IMR-90 (cell line): Measurements from ENCODE around the gene VSIG10L. TPM values are rescaled to one million over a fixed set of nuclear protein-coding genes. Genes with fewer than 3 reads are reported as not detected.

Experiments
- ATAC-seq: fragments of 200-7000 bp; cut with Tn5 transposase; 2 replicates; pipeline ENCODE4 v1.9.1; 2020; ENCODE audit warnings: low read depth, mild to moderate bottlenecking, moderate library complexity
- BruUV-seq: library from RNA; stranded (reverse); fragments of 400-500 nt; replicated peaks from 2 replicates; lab custom pipeline; 2021; lab: Mats Ljungman, UMichigan
- CTCF ChIA-PET: fragments of 300-600 bp; formaldehyde crosslinking; extraction: SDS; loops from one replicate; lab custom pipeline; 2021; ENCODE audit warnings: antibody characterized with exemption; lab: Yijun Ruan, JAX
- POLR2A ChIA-PET: fragments of 300-600 bp; sonication (Branson Sonifier 250); formaldehyde crosslinking; loops from one replicate; lab custom pipeline; 2022; ENCODE audit warnings: antibody characterized with exemption; ENCODE audit not compliant: unreplicated experiment; lab: Charles Lee
- DNase-seq: peaks from one replicate; pipeline ENCODE4 v3.0.0; 2013
- H2AFZ ChIP-seq: replicated peaks from 2 replicates; pipeline ENCODE3; 2013; ENCODE audit warnings: low read length, mild to moderate bottlenecking; ENCODE audit not compliant: poor library complexity
- H2AK5ac ChIP-seq: 2 replicates; pipeline ENCODE4 v1.6.1; 2013; ENCODE audit warnings: low read depth, low read length, inconsistent platforms
- H2AK9ac ChIP-seq: replicated peaks from 2 replicates; pipeline ENCODE3; 2013; ENCODE audit warnings: mild to moderate bottlenecking, low read depth, low read length, moderate library complexity; ENCODE audit not compliant: poor library complexity
- H2BK120ac ChIP-seq: 2 replicates; pipeline ENCODE4 v1.6.1; 2013; ENCODE audit warnings: low read depth, low read length, inconsistent platforms
- H2BK15ac ChIP-seq: 3 replicates; pipeline ENCODE4 v1.6.1; 2013; ENCODE audit warnings: low read depth, low read length, inconsistent platforms
- H2BK20ac ChIP-seq: 2 replicates; pipeline ENCODE4 v1.6.1; 2013; ENCODE audit warnings: low read depth, mild to moderate bottlenecking, inconsistent platforms, low read length, moderate library complexity
- H2BK5ac ChIP-seq: 2 replicates; pipeline ENCODE4 v1.6.1; 2013; ENCODE audit warnings: mild to moderate bottlenecking, low read depth, low read length, inconsistent platforms; ENCODE audit not compliant: poor library complexity, severe bottlenecking
- H3K14ac ChIP-seq: replicated peaks from 2 replicates; pipeline ENCODE4 v1.6.1; 2013; ENCODE audit warnings: low read depth, low read length, inconsistent platforms
- H3K18ac ChIP-seq: 2 replicates; pipeline ENCODE4 v1.6.1; 2013; ENCODE audit warnings: low read depth, low read length, control low read depth
- H3K23ac ChIP-seq: 2 replicates; pipeline ENCODE4 v1.6.1; 2013; ENCODE audit warnings: low read depth, low read length, inconsistent platforms
- H3K27ac ChIP-seq: 2 replicates; pipeline ENCODE4 v1.5.1; 2013; ENCODE audit warnings: mild to moderate bottlenecking, control low read depth, low read length; ENCODE audit not compliant: insufficient read depth
- H3K27me3 ChIP-seq: 2 replicates; pipeline ENCODE4 v1.6.1; 2013; ENCODE audit warnings: low read length; ENCODE audit not compliant: control insufficient read depth, insufficient read depth
- H3K36me3 ChIP-seq: 2 replicates; pipeline ENCODE4 v1.6.1; 2013; ENCODE audit warnings: low read length, mixed read lengths; ENCODE audit not compliant: control insufficient read depth, insufficient read depth
- H3K4ac ChIP-seq: 2 replicates; pipeline ENCODE4 v1.6.1; 2013; ENCODE audit warnings: low read depth, low read length, inconsistent platforms
- H3K4me1 ChIP-seq: 2 replicates; pipeline ENCODE4 v1.6.1; 2013; ENCODE audit warnings: low read length, mixed read lengths; ENCODE audit not compliant: control insufficient read depth, insufficient read depth
- H3K4me2 ChIP-seq: 2 replicates; pipeline ENCODE4 v1.6.1; 2013; ENCODE audit warnings: low read depth, mild to moderate bottlenecking, control low read depth, low read length, moderate library complexity
- H3K4me3 ChIP-seq: 2 replicates; pipeline ENCODE4 v1.5.1; 2013; ENCODE audit warnings: low read depth, mild to moderate bottlenecking, control low read depth, low read length, moderate library complexity; ENCODE audit not compliant: insufficient read depth
- H3K56ac ChIP-seq: 2 replicates; pipeline ENCODE4 v1.6.1; 2013; ENCODE audit warnings: low read length, inconsistent platforms; ENCODE audit not compliant: insufficient read depth; ENCODE audit errors: extremely low read depth
- H3K79me1 ChIP-seq, 2 experiments: 2 replicates each; pipeline ENCODE4 v1.6.1; 2013; ENCODE audit warnings: low read length in 2 of 2, inconsistent platforms in 1 of 2, low read depth in 1 of 2
- H3K9ac ChIP-seq: 2 replicates; pipeline ENCODE4 v1.6.1; 2013; ENCODE audit warnings: low read depth, low read length, control low read depth
- H3K9me1 ChIP-seq: 2 replicates; pipeline ENCODE4 v1.6.1; 2013; ENCODE audit warnings: low read length, inconsistent platforms; ENCODE audit not compliant: insufficient read depth
- H3K9me3 ChIP-seq: 2 replicates; pipeline ENCODE4 v1.6.1; 2013; ENCODE audit warnings: low read length; ENCODE audit not compliant: control insufficient read depth, insufficient read depth
- H4K20me1 ChIP-seq: 2 replicates; pipeline ENCODE4 v1.6.1; 2013; ENCODE audit warnings: low read length, inconsistent platforms; ENCODE audit not compliant: insufficient read depth
- H4K5ac ChIP-seq: 2 replicates; pipeline ENCODE4 v1.6.1; 2013; ENCODE audit warnings: mild to moderate bottlenecking, low read depth, low read length, control low read depth
- H4K8ac ChIP-seq, 2 experiments: 2 replicates each; pipeline ENCODE4 v1.6.1; 2013; ENCODE audit warnings: low read depth in 2 of 2, low read length in 2 of 2, control low read depth in 1 of 2, inconsistent platforms in 1 of 2
- H4K91ac ChIP-seq: 2 replicates; pipeline ENCODE4 v1.6.1; 2013; ENCODE audit warnings: low read depth, low read length, inconsistent platforms; ENCODE audit not compliant: insufficient read depth
- BHLHE40 ChIP-seq: fragments of 150-350 bp; IDR thresholded peaks from 2 replicates; pipeline ENCODE4 v1.6.1; 2016; ENCODE audit warnings: mild to moderate bottlenecking, low read depth, low read length
- FOS ChIP-seq: fragments of 150-350 bp; IDR thresholded peaks from 2 replicates; pipeline ENCODE4 v1.6.1; 2016; ENCODE audit warnings: low read depth, low read length
- MAZ ChIP-seq: IDR thresholded peaks from 2 replicates; pipeline ENCODE4 v1.6.1; 2012; ENCODE audit warnings: low read depth, mild to moderate bottlenecking, low read length, improper control_type of control experiment, moderate library complexity, borderline replicate concordance
- RCOR1 ChIP-seq: IDR thresholded peaks from 2 replicates; pipeline ENCODE4 v1.6.1; 2012; ENCODE audit warnings: mild to moderate bottlenecking, low read length, improper control_type of control experiment; ENCODE audit not compliant: insufficient replicate concordance
- RFX5 ChIP-seq: IDR thresholded peaks from 2 replicates; pipeline ENCODE4 v1.8.0; 2012; ENCODE audit warnings: low read depth, mild to moderate bottlenecking, low read length, moderate library complexity
- WGBS, 2 experiments: methylation state at CpG; one replicate each; pipeline versions ENCODE4 v1.1.5 to v1.1.7; 2013; ENCODE audit warnings: missing lambda C conversion rate in 2 of 2; ENCODE audit not compliant: insufficient read length in 1 of 2; ENCODE audit errors: extremely low coverage in 2 of 2; 5-methylcytosine and 5-hydroxymethylcytosine counted together
- dilution Hi-C: fragments of 300-500 bp; cut with HindIII; formaldehyde crosslinking; loops from one replicate; pipeline ENCODE4 v1.14.3; 2018; ENCODE audit warnings: low sequenced_read_pairs; ENCODE audit not compliant: unreplicated experiment
- in situ Hi-C: fragments of 300-500 bp; cut with MboI; formaldehyde crosslinking; loops from 3 replicates; pipeline ENCODE4 v1.14.3; 2019; ENCODE audit warnings: low sequenced_read_pairs, inconsistent platforms, mixed read lengths
- intact Hi-C: fragments of 100-400 bp; cut with micrococcal nuclease; formaldehyde crosslinking; loops from 2 replicates; pipeline ENCODE4 v1.10.0; 2022
- polyA plus RNA-seq, 3 experiments: library from polyadenylated mRNA; depleted of rRNA; stranded (reverse); fragments of >200 nt; gene quantifications; 2 replicates each; pipeline ENCODE4 v1.2.3, GENCODE V29; 2012; ENCODE audit warnings: low replicate concordance in 1 of 3
- total RNA-seq: library from RNA; depleted of rRNA; stranded (reverse); fragments of >200 nt; gene quantifications from 2 replicates; pipeline ENCODE4 v1.2.3, GENCODE V29; 2012
- TF ChIP-seq, protein P1 (sequence below): fragments of 150-350 bp; IDR thresholded peaks from 2 replicates; pipeline ENCODE4 v1.6.1; 2016; ENCODE audit warnings: low read depth, mild to moderate bottlenecking, low read length, moderate library complexity, borderline replicate concordance
- TF ChIP-seq, protein P2 (sequence below): fragments of 150-350 bp; IDR thresholded peaks from 2 replicates; pipeline ENCODE4 v1.6.1; 2017; ENCODE audit warnings: mild to moderate bottlenecking, antibody characterized with exemption, low read length, low read depth

Gene VSIG10L
- total and polyA plus RNA-seq, 2 of the 4 experiments (the other 2 are of a cell fraction): 0.18 to 1.2 TPM

DNA sequence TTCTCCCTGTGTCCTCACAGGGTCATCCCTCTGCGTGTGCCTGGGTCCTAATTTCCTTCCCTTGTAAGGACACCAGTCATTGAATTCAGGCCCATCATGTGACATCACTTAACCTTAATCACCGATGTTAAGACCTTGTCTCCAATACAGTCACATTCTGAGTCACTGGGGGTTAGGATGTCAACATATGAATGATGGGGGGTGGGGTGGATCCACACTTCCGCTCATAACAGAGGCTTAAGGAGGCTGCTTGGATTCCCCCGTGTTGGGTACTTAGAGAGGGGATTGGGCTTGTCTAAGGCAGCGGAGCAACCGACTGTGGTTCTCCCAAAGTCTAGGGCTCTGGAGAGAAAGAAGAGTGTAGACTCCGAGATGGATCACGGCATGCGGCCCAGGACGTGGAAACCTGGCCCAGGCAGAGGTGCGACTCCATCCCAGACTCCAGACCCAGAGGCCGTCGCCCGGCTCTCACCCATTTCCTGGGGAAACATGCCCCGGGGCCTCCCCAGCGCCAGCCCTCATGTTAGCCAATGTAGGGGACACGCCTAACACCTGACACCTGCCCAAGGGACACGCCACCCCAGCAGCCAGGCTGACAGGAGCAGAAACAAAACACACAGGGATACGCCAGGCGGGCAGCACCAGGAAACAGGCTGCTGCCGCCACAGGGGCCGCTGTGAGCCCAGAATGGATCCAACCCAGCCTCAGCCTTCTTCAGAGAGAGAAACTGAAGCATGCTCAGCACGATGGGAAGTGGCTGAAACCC is 47.5 kb downstream of the VSIG10L start:
- WGBS, 2 experiments: 69% methylated on average over 7 of the region's 23 CpGs; no CpG with 5 or more reads in 1 of the 2 experiments
- Histone ChIP-seq H3K18ac (no peak overlapping the region), H2AK9ac (no peak overlapping the region), H2BK5ac (no peak overlapping the region), H4K20me1 (no peaks in the 10 kb centered on the region), H3K4me1 (no peaks in the 10 kb centered on the region), H2BK15ac (no peak overlapping the region), H3K4me2 (no peak overlapping the region), H3K4ac (no peak overlapping the region), H3K14ac (no peak overlapping the region), H3K9me3 (peaks cover 2% of the 10 kb centered on the region), H2AK5ac (no peak overlapping the region), H3K56ac (no peak overlapping the region), H3K23ac (no peak overlapping the region), H3K36me3 (no peaks in the 10 kb centered on the region), H4K5ac (no peak overlapping the region), H3K4me3 (no peak overlapping the region), H3K27ac (no peak overlapping the region), H3K9ac (no peak overlapping the region), H3K9me1 (no peaks in the 10 kb centered on the region), H4K8ac (no peak overlapping the region), H2BK20ac (no peak overlapping the region), H2BK120ac (no peak overlapping the region), H4K91ac (no peak overlapping the region), H3K27me3 (no peaks in the 10 kb centered on the region), H3K79me1 (no peaks in the 10 kb centered on the region), H2AFZ (no peak overlapping the region)
- ChIA-PET POLR2A (no interaction called here), CTCF (no interaction called here)
- DNase-seq (no peak), ATAC-seq (no peak)
- dilution Hi-C loops (no loop called here), in situ Hi-C loops (no loop called here), intact Hi-C loops (no loop called here)
- no peak for TF ChIP-seq BHLHE40
- TF ChIP-seq, protein P1, sequence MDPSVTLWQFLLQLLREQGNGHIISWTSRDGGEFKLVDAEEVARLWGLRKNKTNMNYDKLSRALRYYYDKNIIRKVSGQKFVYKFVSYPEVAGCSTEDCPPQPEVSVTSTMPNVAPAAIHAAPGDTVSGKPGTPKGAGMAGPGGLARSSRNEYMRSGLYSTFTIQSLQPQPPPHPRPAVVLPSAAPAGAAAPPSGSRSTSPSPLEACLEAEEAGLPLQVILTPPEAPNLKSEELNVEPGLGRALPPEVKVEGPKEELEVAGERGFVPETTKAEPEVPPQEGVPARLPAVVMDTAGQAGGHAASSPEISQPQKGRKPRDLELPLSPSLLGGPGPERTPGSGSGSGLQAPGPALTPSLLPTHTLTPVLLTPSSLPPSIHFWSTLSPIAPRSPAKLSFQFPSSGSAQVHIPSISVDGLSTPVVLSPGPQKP: no peak
- TF ChIP-seq RFX5: no peak
- TF ChIP-seq RCOR1: no peak
- TF ChIP-seq FOS: no peak
- TF ChIP-seq, protein P2, sequence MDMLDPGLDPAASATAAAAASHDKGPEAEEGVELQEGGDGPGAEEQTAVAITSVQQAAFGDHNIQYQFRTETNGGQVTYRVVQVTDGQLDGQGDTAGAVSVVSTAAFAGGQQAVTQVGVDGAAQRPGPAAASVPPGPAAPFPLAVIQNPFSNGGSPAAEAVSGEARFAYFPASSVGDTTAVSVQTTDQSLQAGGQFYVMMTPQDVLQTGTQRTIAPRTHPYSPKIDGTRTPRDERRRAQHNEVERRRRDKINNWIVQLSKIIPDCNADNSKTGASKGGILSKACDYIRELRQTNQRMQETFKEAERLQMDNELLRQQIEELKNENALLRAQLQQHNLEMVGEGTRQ: no peak
- TF ChIP-seq MAZ: no peak
- BruUV-seq: no TSS peak
